C4-2B (cell line): ENCODE measurements around the gene LRRTM4.

Source experiments
- H3K27ac ChIP-seq: fragments of 450-650 bp; 2 replicates; pipeline ENCODE4 v1.5.1; 2017
- CTCF ChIP-seq: fragments of 450-650 bp; conservative IDR thresholded peaks from 2 replicates; pipeline ENCODE4 v1.5.1; 2017; ENCODE audit warnings: mild to moderate bottlenecking
- ZFX ChIP-seq: fragments of 450-650 bp; IDR thresholded peaks from 2 replicates; pipeline ENCODE4 v1.6.1; 2017

The LRRTM4 gene

GRCh38 chr2:76870581-76870980 is 651.6 kb downstream of the LRRTM4 start:
- no peak overlapping the region for H3K27ac ChIP-seq
- no peak for TF ChIP-seq CTCF
- TF ChIP-seq ZFX: no peak

- TF ChIP-seq ZFX (no peak), CTCF (no peak)
- no peak overlapping the region for H3K27ac ChIP-seq
Observed at GRCh38 chr2:76870011-76870410, 652.2 kb downstream of the LRRTM4 start.

- H3K27ac ChIP-seq: no peak overlapping the region
- TF ChIP-seq ZFX: no peak
- TF ChIP-seq CTCF: no peak
Observed at GRCh38 chr2:76867854-76868253, 654.3 kb downstream of the LRRTM4 start.

GRCh38 chr2:76866464-76866863 is 655.7 kb downstream of the LRRTM4 start:
- TF ChIP-seq CTCF (no peak), ZFX (no peak)
- H3K27ac ChIP-seq: no peak overlapping the region

GRCh38 chr2:76862901-76863300 is 659.3 kb downstream of the LRRTM4 start:
- no peak for TF ChIP-seq ZFX
- no peak for TF ChIP-seq CTCF
- no peak overlapping the region for H3K27ac ChIP-seq

- no peak for TF ChIP-seq CTCF
- TF ChIP-seq ZFX: no peak
- H3K27ac ChIP-seq: no peak overlapping the region
Observed at GRCh38 chr2:76861708-76862107, 660.5 kb downstream of the LRRTM4 start.

- no peak overlapping the region; the same call in 1 of the 2 replicates for H3K27ac ChIP-seq
- TF ChIP-seq ZFX (no peak), CTCF (no peak)
Observed at GRCh38 chr2:76851000-76851399, 671.2 kb downstream of the LRRTM4 start.
